HCT116 (cell line): ENCODE results near the gene C16orf95. TPM values are rescaled to one million over a fixed set of nuclear protein-coding genes. Genes with fewer than 3 reads are reported as not detected.

Source experiments
- ATAC-seq: fragments of 200-7000 bp; cut with Tn5 transposase; 2 replicates; pipeline ENCODE4 v1.9.1; 2020; ENCODE audit warnings: mild to moderate bottlenecking, moderate library complexity
- BruUV-seq: library from RNA; stranded (reverse); fragments of 400-500 nt; replicated peaks from 2 replicates; lab custom pipeline; 2021; lab: Mats Ljungman, UMichigan
- CTCF ChIA-PET: fragments of 300-600 bp; sonication (Branson Sonifier 250); formaldehyde crosslinking; loops from one replicate; lab custom pipeline; 2021; ENCODE audit warnings: antibody characterized with exemption; lab: Charles Lee
- POLR2A ChIA-PET: fragments of 300-600, 350-600 bp; sonication (Branson Sonifier 250); formaldehyde crosslinking; loops from one replicate; lab custom pipeline; 2021; ENCODE audit warnings: antibody characterized with exemption; lab: Charles Lee
- RAD21 ChIA-PET, 2 experiments: fragments of 300-600 bp; sonication (Branson Sonifier 250); formaldehyde crosslinking; loops; one replicate each; lab custom pipeline; 2023; ENCODE audit warnings: low total read pairs in 2 of 2; ENCODE audit not compliant: uncharacterized antibody in 2 of 2, unreplicated experiment in 2 of 2, low non-redundant PET in 1 of 2; lab: Charles Lee
- DNase-seq: peaks from one replicate; pipeline ENCODE4 v3.0.0-alpha.2; 2010; ENCODE audit warnings: low read depth, low spot score
- H2AFZ ChIP-seq: fragments of 200-600 bp; shearing (Covaris generic), sonication (generic); 2 replicates; pipeline ENCODE4 v1.6.1; 2017; ENCODE audit warnings: low read depth, mixed run types, mixed read lengths, antibody characterized with exemption, low read length; ENCODE audit not compliant: poor library complexity, severe bottlenecking
- H3K27ac ChIP-seq: 2 replicates; pipeline ENCODE4 v1.5.1; 2012; ENCODE audit warnings: low read depth, low read length
- H3K27me3 ChIP-seq: fragments of 200-600 bp; sonication (generic); 2 replicates; pipeline ENCODE4 v1.6.1; 2016; ENCODE audit warnings: mixed run types, low read length, mixed read lengths; ENCODE audit not compliant: insufficient read depth
- H3K36me3 ChIP-seq, 2 experiments: fragments of 200-500 bp in 1 of 2; fragments of 200-600 bp in 1 of 2; sonication (Bioruptor generic) in 1 of 2; sonication (generic) in 1 of 2; 2 replicates each; pipeline versions ENCODE4 v1.5.1 to v1.6.1; 2014 to 2016; ENCODE audit warnings: low read length in 2 of 2, inconsistent platforms in 1 of 2, mixed read lengths in 1 of 2, mixed run types in 1 of 2; ENCODE audit not compliant: insufficient read depth in 2 of 2, control insufficient read depth in 1 of 2
- H3K4me1 ChIP-seq, 2 experiments: fragments of 200-600 bp in 1 of 2; sonication (generic) in 1 of 2; 2 replicates each; pipeline versions ENCODE4 v1.5.1 to v1.6.1; 2012 to 2017; ENCODE audit warnings: low read length in 2 of 2, inconsistent platforms in 1 of 2, mild to moderate bottlenecking in 1 of 2, mixed read lengths in 1 of 2, mixed run types in 1 of 2, moderate library complexity in 1 of 2; ENCODE audit not compliant: insufficient read depth in 2 of 2, control insufficient read depth in 1 of 2
- H3K4me2 ChIP-seq: fragments of 200-600 bp; sonication (generic); 2 replicates; pipeline ENCODE4 v1.6.1; 2017; ENCODE audit warnings: mixed run types, low read length, mixed read lengths
- H3K4me3 ChIP-seq, 2 experiments: fragments of 200-600 bp in 1 of 2; sonication (generic) in 1 of 2; replicated peaks in 1 of 2; 2 replicates each; pipeline ENCODE4 v1.5.1; 2011 to 2016; ENCODE audit warnings: low read length in 2 of 2, control low read depth in 1 of 2, low read depth in 1 of 2, mild to moderate bottlenecking in 1 of 2, mixed read lengths in 1 of 2, mixed run types in 1 of 2
- H3K79me2 ChIP-seq: fragments of 200-600 bp; sonication (generic); 2 replicates; pipeline ENCODE4 v1.6.1; 2017; ENCODE audit warnings: mild to moderate bottlenecking, mixed run types, low read length, moderate library complexity, mixed read lengths; ENCODE audit not compliant: insufficient read depth
- H3K9ac ChIP-seq: fragments of 200-600 bp; sonication (generic); 2 replicates; pipeline ENCODE4 v1.6.1; 2016; ENCODE audit warnings: low read length, mixed read lengths
- H3K9me2 ChIP-seq: fragments of 200-600 bp; sonication (generic), shearing (Covaris generic); 2 replicates; pipeline ENCODE4 v1.6.1; 2017; ENCODE audit warnings: mixed run types, mild to moderate bottlenecking, moderate library complexity; ENCODE audit not compliant: insufficient read depth
- H3K9me3 ChIP-seq, 2 experiments: fragments of 200-500 bp in 1 of 2; fragments of 200-600 bp in 1 of 2; sonication (Bioruptor generic) in 1 of 2; sonication (generic) in 1 of 2; 2 replicates each; pipeline ENCODE4 v1.6.1; 2014 to 2017; ENCODE audit warnings: low read length in 2 of 2, mixed read lengths in 2 of 2, inconsistent platforms in 1 of 2, low read depth in 1 of 2, mild to moderate bottlenecking in 1 of 2, mixed run types in 1 of 2, moderate library complexity in 1 of 2; ENCODE audit not compliant: control insufficient read depth in 1 of 2, insufficient read depth in 1 of 2
- H4K20me1 ChIP-seq: fragments of 200-600 bp; sonication (generic), shearing (Covaris generic); 2 replicates; pipeline ENCODE4 v1.6.1; 2017; ENCODE audit warnings: mixed run types, mild to moderate bottlenecking, moderate library complexity; ENCODE audit not compliant: insufficient read depth
- CBX3 ChIP-seq: IDR thresholded peaks from 2 replicates; pipeline ENCODE4 v1.6.1; 2012; ENCODE audit warnings: low read depth
- ELF1 ChIP-seq: IDR thresholded peaks from 2 replicates; pipeline ENCODE4 v1.6.1; 2012; ENCODE audit warnings: low read depth, borderline replicate concordance
- EZH2 ChIP-seq: fragments of 200-600 bp; sonication (generic); IDR thresholded peaks from 2 replicates; pipeline ENCODE4 v1.6.1; 2017; ENCODE audit warnings: antibody characterized with exemption, mixed run types
- FOSL1 ChIP-seq: IDR thresholded peaks from 2 replicates; pipeline ENCODE4 v1.6.1; 2012; ENCODE audit warnings: low read depth
- JUND ChIP-seq: IDR thresholded peaks from 2 replicates; pipeline ENCODE4 v1.6.1; 2012
- POLR2AphosphoS5 ChIP-seq: IDR thresholded peaks from 2 replicates; pipeline ENCODE4 v1.6.1; 2011; ENCODE audit warnings: mild to moderate bottlenecking, low read depth, low read length, moderate library complexity
- SIN3A ChIP-seq: IDR thresholded peaks from 2 replicates; pipeline ENCODE4 v1.6.1; 2012; ENCODE audit warnings: low read depth
- SRF ChIP-seq: IDR thresholded peaks from 2 replicates; pipeline ENCODE4 v1.6.1; 2012; ENCODE audit warnings: low read depth
- YY1 ChIP-seq: IDR thresholded peaks from 2 replicates; pipeline ENCODE4 v1.6.1; 2011; ENCODE audit warnings: low read length, low read depth, moderate library complexity, mild to moderate bottlenecking; ENCODE audit not compliant: insufficient replicate concordance; ENCODE audit errors: extremely low read depth
- ZFX ChIP-seq: fragments of 450-650 bp; IDR thresholded peaks from 2 replicates; pipeline ENCODE4 v1.6.1; 2017
- intact Hi-C: fragments of 100-400 bp; cut with micrococcal nuclease; formaldehyde crosslinking; loops from 2 replicates; pipeline ENCODE4 v1.10.0; 2022
- total RNA-seq: library from RNA; stranded (reverse); gene quantifications from one replicate; pipeline ENCODE4 v1.2.1, GENCODE V29; 2021; ENCODE audit not compliant: unreplicated experiment
- TF ChIP-seq, protein P1 (sequence below): IDR thresholded peaks from 2 replicates; pipeline ENCODE4 v1.6.1; 2012
- TF ChIP-seq, protein P2 (sequence below): IDR thresholded peaks from 2 replicates; pipeline ENCODE4 v1.6.1; 2012; ENCODE audit warnings: low read depth
- TF ChIP-seq, protein P3 (sequence below): IDR thresholded peaks from 2 replicates; pipeline ENCODE4 v1.6.1; 2011; ENCODE audit warnings: mild to moderate bottlenecking, low read length, moderate library complexity; ENCODE audit not compliant: insufficient replicate concordance; ENCODE audit errors: extremely low read depth

C16orf95 gene
- total RNA-seq, 1 experiment from 2014 or later, result 12.2 TPM

DNA sequence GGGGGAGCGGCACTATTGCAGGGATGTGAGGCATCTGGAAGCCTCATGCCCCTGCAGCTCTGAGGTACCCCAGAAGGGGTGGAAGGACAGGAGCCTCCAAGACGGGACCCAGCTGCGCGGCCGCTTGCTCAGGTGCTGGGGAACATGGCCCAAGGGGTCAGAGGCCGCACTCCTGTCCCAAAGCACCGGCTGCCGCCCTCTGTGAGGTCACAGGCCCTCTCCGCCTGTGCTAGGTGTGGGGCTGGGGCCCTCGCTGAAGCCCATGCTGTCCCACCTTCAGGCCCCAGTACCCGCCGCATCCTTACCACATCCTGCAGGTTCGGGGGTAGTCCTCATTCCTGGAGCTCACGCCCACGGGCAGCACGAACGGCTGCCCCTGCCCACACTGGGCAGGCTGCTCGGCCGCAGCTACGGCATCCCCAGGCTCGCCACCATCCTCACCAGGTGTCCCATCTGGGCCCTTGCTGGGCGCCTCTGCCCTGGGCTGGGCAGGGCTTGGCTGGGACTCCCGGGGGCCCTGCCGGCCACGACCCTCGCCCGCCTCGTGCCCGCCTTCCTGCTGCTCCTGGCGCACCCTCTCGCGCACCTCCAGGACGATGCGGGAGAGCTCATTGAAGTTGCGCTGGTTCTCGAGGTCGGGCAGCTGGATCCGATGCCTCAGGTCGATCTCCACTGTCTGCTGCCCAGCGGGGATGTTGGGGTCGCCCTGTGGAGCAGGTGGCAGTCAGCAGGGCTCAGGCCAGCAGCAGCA lies 16.6 kb upstream of the C16orf95 start:
- RAD21 ChIA-PET, result no interaction called here
- BruUV-seq, result no TSS peak

More for the DNA sequence above, 16.6 kb upstream of the C16orf95 start:
- no peaks in the 10 kb centered on the region for H3K9me2 ChIP-seq
- H2AFZ ChIP-seq, result no peak overlapping the region
- H3K27ac ChIP-seq, result no peak overlapping the region
- ChIA-PET POLR2A (no interaction called here), CTCF (no interaction called here)
- H3K27me3 ChIP-seq, result no peaks in the 10 kb centered on the region
- no peaks in the 10 kb centered on the region for H4K20me1 ChIP-seq
- H3K9ac ChIP-seq, result no peak overlapping the region
- no peak overlapping the region for H3K4me2 ChIP-seq
- no peak for TF ChIP-seq ELF1
- TF ChIP-seq, protein P1, sequence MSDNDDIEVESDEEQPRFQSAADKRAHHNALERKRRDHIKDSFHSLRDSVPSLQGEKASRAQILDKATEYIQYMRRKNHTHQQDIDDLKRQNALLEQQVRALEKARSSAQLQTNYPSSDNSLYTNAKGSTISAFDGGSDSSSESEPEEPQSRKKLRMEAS, result no peak
- no peak for TF ChIP-seq ZFX
- no peak for TF ChIP-seq POLR2AphosphoS5
- no peak for TF ChIP-seq EZH2
- no peak for TF ChIP-seq CBX3
- no peak for TF ChIP-seq JUND
- no peak for TF ChIP-seq SIN3A
- no peak for TF ChIP-seq SRF
- TF ChIP-seq, protein P2, sequence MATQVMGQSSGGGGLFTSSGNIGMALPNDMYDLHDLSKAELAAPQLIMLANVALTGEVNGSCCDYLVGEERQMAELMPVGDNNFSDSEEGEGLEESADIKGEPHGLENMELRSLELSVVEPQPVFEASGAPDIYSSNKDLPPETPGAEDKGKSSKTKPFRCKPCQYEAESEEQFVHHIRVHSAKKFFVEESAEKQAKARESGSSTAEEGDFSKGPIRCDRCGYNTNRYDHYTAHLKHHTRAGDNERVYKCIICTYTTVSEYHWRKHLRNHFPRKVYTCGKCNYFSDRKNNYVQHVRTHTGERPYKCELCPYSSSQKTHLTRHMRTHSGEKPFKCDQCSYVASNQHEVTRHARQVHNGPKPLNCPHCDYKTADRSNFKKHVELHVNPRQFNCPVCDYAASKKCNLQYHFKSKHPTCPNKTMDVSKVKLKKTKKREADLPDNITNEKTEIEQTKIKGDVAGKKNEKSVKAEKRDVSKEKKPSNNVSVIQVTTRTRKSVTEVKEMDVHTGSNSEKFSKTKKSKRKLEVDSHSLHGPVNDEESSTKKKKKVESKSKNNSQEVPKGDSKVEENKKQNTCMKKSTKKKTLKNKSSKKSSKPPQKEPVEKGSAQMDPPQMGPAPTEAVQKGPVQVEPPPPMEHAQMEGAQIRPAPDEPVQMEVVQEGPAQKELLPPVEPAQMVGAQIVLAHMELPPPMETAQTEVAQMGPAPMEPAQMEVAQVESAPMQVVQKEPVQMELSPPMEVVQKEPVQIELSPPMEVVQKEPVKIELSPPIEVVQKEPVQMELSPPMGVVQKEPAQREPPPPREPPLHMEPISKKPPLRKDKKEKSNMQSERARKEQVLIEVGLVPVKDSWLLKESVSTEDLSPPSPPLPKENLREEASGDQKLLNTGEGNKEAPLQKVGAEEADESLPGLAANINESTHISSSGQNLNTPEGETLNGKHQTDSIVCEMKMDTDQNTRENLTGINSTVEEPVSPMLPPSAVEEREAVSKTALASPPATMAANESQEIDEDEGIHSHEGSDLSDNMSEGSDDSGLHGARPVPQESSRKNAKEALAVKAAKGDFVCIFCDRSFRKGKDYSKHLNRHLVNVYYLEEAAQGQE, result no peak
- TF ChIP-seq, protein P3, sequence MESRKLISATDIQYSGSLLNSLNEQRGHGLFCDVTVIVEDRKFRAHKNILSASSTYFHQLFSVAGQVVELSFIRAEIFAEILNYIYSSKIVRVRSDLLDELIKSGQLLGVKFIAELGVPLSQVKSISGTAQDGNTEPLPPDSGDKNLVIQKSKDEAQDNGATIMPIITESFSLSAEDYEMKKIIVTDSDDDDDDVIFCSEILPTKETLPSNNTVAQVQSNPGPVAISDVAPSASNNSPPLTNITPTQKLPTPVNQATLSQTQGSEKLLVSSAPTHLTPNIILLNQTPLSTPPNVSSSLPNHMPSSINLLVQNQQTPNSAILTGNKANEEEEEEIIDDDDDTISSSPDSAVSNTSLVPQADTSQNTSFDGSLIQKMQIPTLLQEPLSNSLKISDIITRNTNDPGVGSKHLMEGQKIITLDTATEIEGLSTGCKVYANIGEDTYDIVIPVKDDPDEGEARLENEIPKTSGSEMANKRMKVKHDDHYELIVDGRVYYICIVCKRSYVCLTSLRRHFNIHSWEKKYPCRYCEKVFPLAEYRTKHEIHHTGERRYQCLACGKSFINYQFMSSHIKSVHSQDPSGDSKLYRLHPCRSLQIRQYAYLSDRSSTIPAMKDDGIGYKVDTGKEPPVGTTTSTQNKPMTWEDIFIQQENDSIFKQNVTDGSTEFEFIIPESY, result no peak
- TF ChIP-seq FOSL1, result no peak
- TF ChIP-seq YY1, result no peak
- no peaks in the 10 kb centered on the region for H3K9me3 ChIP-seq
- DNase-seq (no peak), ATAC-seq (no peak)
- peaks cover 14% of the 10 kb centered on the region; the same call in 1 of the 2 replicates for H3K79me2 ChIP-seq
- H3K36me3 ChIP-seq, result peaks cover 29 to 30% of the 10 kb centered on the region in 2 experiments; a peak in 3 of 4 replicates
- no peak overlapping the region for H3K4me3 ChIP-seq
- no peaks in the 10 kb centered on the region for H3K4me1 ChIP-seq
- intact Hi-C loops, result no loop called here
